ENCODE measurements around the gene PPTC7.

DNA sequence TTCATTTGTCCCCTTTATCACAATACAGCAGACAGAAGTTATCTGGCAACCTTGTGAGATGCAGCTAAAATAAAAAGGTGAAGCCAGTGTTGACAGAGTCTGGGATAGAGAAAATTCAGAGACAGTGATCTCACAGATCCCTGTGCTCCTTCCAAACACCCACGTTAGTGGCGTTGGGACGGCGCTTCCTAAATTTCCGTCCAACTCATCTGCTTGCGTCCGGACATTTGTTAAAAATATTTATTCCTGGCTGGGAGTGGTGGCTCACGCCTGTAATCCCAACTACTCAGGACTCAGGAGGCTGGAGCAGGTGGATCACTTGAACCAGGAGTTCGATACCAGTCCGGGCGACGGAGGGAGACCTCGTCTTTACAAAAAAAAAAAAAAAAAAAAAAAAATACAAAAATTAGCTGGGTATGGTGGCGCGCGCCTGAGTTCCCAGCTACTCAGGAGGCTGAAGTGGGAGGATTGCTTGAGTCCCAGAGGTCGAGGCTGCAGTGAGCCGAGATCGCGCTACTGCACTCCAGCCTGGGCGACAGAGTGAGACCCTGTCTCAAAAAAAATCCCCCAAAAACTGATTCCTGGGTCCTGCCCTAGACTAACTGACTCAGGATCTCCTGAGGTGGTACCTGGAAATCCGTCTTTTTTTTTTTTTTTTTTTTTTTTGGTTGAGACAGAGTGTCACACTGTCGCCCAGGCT is 30.1 kb upstream of the PPTC7 start:
- no peak for TF ChIP-seq CTCF (IDR thresholded peaks at IDR 0.05; ENCODE audit: low read depth, low read length, missing input control)
- TF ChIP-seq SP1 (IDR thresholded peaks at IDR 0.05) = no peak
- TF ChIP-seq, protein P1, sequence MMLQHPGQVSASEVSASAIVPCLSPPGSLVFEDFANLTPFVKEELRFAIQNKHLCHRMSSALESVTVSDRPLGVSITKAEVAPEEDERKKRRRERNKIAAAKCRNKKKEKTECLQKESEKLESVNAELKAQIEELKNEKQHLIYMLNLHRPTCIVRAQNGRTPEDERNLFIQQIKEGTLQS (IDR thresholded peaks at IDR 0.05) = no peak
- TF ChIP-seq EGR1 (IDR thresholded peaks at IDR 0.05; ENCODE audit: low read depth in 2 of 2) = no peak
- no peak for TF ChIP-seq YY1 (IDR thresholded peaks at IDR 0.05)
- TF ChIP-seq, protein P2, sequence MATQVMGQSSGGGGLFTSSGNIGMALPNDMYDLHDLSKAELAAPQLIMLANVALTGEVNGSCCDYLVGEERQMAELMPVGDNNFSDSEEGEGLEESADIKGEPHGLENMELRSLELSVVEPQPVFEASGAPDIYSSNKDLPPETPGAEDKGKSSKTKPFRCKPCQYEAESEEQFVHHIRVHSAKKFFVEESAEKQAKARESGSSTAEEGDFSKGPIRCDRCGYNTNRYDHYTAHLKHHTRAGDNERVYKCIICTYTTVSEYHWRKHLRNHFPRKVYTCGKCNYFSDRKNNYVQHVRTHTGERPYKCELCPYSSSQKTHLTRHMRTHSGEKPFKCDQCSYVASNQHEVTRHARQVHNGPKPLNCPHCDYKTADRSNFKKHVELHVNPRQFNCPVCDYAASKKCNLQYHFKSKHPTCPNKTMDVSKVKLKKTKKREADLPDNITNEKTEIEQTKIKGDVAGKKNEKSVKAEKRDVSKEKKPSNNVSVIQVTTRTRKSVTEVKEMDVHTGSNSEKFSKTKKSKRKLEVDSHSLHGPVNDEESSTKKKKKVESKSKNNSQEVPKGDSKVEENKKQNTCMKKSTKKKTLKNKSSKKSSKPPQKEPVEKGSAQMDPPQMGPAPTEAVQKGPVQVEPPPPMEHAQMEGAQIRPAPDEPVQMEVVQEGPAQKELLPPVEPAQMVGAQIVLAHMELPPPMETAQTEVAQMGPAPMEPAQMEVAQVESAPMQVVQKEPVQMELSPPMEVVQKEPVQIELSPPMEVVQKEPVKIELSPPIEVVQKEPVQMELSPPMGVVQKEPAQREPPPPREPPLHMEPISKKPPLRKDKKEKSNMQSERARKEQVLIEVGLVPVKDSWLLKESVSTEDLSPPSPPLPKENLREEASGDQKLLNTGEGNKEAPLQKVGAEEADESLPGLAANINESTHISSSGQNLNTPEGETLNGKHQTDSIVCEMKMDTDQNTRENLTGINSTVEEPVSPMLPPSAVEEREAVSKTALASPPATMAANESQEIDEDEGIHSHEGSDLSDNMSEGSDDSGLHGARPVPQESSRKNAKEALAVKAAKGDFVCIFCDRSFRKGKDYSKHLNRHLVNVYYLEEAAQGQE (IDR thresholded peaks at IDR 0.05) = no peak
- TF ChIP-seq NR2F2 (IDR thresholded peaks at IDR 0.05) = no peak
- no peak for TF ChIP-seq FOXA2 (IDR thresholded peaks at IDR 0.05)

Data from liver (tissue), 3 donors.